ENCODE data around the gene TIAM2. TPM values are rescaled to one million over a fixed set of nuclear protein-coding genes. Genes with fewer than 3 reads are reported as not detected.

TIAM2 gene
- total and polyA plus RNA-seq, 10 donors, result 4.3 to 21.9 (median 12.9) TPM

GRCh38 chr6:155055729-155056128 is 60.6 kb downstream of the TIAM2 start:
- no peak overlapping the region for H3K27ac ChIP-seq
- H3K27me3 ChIP-seq (replicated peaks in 1 of 7), result no peaks in the 10 kb centered on the region
- intact Hi-C loops (cut with DNase I; ENCODE audit: low total_unique reads), result no loop called here
- no peak for DNase-seq
- H3K4me3 ChIP-seq, result no peak overlapping the region
- TF ChIP-seq POLR2A (IDR thresholded peaks at IDR 0.05), result no peak
- TF ChIP-seq POLR2AphosphoS5 (IDR thresholded peaks at IDR 0.05), result no peak
- no peak for TF ChIP-seq CTCF (IDR thresholded peaks at IDR 0.05 in 8 of 11, conservative IDR thresholded peaks at IDR 0.05 in 3 of 11)
- no peaks in the 10 kb centered on the region for H3K36me3 ChIP-seq
- no peaks in the 10 kb centered on the region for H3K9me3 ChIP-seq
- H3K4me1 ChIP-seq, result no peaks in the 10 kb centered on the region
- WGBS, 5 donors, result 70 to 96% (median 83%) methylated on average over 2 of the region's 2 CpGs

DNA sequence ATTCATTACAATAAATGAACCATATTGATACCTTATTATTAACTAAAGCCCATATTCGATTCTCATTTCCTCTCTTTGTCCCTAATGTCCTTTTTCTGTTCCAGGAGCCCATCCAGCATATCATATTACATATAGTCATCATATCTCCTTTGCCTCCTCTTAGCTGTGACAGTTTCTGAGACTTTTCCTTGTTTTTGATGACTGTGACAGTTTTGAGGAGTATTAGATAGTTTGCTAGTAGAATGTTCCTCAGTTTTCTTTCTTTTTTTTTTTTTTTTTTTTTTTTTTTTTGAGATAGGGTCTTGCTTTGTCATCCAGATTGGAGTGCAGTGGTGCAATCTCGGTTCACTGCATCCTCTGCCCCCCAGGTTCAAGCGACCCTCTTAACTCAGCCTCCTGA is 61.6 kb downstream of the TIAM2 start:
- intact Hi-C loops (cut with DNase I; ENCODE audit: low total_unique reads), result no loop called here
- Histone ChIP-seq H3K36me3 (no peaks in the 10 kb centered on the region), H3K4me3 (no peak overlapping the region), H3K27me3 (replicated peaks in 1 of 7) (no peaks in the 10 kb centered on the region), H3K27ac (no peak overlapping the region), H3K4me1 (no peaks in the 10 kb centered on the region), H3K9me3 (no peaks in the 10 kb centered on the region)
- DNase-seq, result no peak
- TF ChIP-seq POLR2AphosphoS5 (IDR thresholded peaks at IDR 0.05) (no peak), CTCF (IDR thresholded peaks at IDR 0.05 in 8 of 11, conservative IDR thresholded peaks at IDR 0.05 in 3 of 11) (no peak), POLR2A (IDR thresholded peaks at IDR 0.05) (no peak)
- WGBS, 5 donors, result 77 to 89% (median 85%) methylated on average over 3 of the region's 3 CpGs

- H3K36me3 ChIP-seq, result no peaks in the 10 kb centered on the region
- WGBS, 5 donors, result 93 to 96% (median 93%) methylated on average over 8 of the region's 8 CpGs
- intact Hi-C loops (cut with DNase I; ENCODE audit: low total_unique reads), result no loop called here
Measured at GRCh38 chr6:155061381-155061780, 66.3 kb downstream of the TIAM2 start.

DNA sequence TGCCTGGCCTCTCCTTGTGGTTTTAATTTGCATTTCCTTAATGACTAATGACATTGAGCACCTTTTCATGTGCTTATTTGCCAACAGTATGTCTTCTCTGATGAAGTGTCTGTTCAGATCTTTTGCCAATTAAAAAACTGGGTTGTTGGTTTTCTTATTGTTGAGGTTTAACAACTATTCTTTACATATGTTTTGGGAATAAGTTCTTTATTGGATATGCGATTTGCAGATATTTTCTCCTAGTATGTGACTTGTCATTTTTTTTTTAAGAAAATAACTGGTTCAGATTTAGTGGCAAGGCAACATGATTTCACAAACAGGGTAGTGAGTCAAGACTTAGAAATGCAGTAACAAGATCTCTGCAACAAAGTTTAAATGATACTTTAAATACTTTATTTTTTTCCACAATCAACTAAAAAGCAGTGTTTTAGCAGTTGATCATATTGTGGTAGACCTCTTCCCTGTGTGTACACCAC is 67.8 kb downstream of the TIAM2 start:
- 78 to 96% (median 85%) methylated on average over 1 of the region's 1 CpG for WGBS, 5 donors
- Histone ChIP-seq H3K9me3 (no peaks in the 10 kb centered on the region), H3K27ac (no peak overlapping the region), H3K27me3 (replicated peaks in 1 of 7) (no peaks in the 10 kb centered on the region), H3K4me1 (no peaks in the 10 kb centered on the region), H3K36me3 (no peaks in the 10 kb centered on the region), H3K4me3 (no peak overlapping the region)
- intact Hi-C loops (cut with DNase I; ENCODE audit: low total_unique reads), result no loop called here
- TF ChIP-seq POLR2A (IDR thresholded peaks at IDR 0.05) (no peak), CTCF (IDR thresholded peaks at IDR 0.05 in 8 of 11, conservative IDR thresholded peaks at IDR 0.05 in 3 of 11) (no peak), POLR2AphosphoS5 (IDR thresholded peaks at IDR 0.05) (no peak)
- no peak for DNase-seq

More at GRCh38 chr6:155061381-155061780, 66.3 kb downstream of the TIAM2 start:
- H3K9me3 ChIP-seq, result no peaks in the 10 kb centered on the region
- no peak for DNase-seq
- no peak overlapping the region for H3K4me3 ChIP-seq
- no peaks in the 10 kb centered on the region for H3K4me1 ChIP-seq
- H3K27ac ChIP-seq, result no peak overlapping the region
- H3K27me3 ChIP-seq (replicated peaks in 1 of 7), result no peaks in the 10 kb centered on the region
- no peak for TF ChIP-seq CTCF (IDR thresholded peaks at IDR 0.05 in 8 of 11, conservative IDR thresholded peaks at IDR 0.05 in 3 of 11)
- TF ChIP-seq POLR2AphosphoS5 (IDR thresholded peaks at IDR 0.05), result no peak
- TF ChIP-seq POLR2A (IDR thresholded peaks at IDR 0.05), result no peak

Data from spleen (tissue), 11 donors.